Vagina (tissue), 2 donors: ENCODE data around the gene PRKAG2. TPM values are rescaled to one million over a fixed set of nuclear protein-coding genes. Genes with fewer than 3 reads are reported as not detected.
A peak's percentile ranks its signal among the peaks of the same experiment; 100 is the strongest.

Experiments
- DNase-seq, 2 donors: peaks; one replicate each; pipeline ENCODE4 v3.0.0-alpha.2; 2017; ENCODE audit errors: extremely low spot score in 2 of 2
- H3K27ac ChIP-seq: fragments of 200-600 bp; sonication (generic); one replicate; pipeline ENCODE4 v1.5.1; 2019
- H3K27me3 ChIP-seq: fragments of 200-600 bp; sonication (generic); one replicate; pipeline ENCODE4 v1.5.1; 2019
- H3K36me3 ChIP-seq, 2 donors: fragments of 200-600 bp; sonication (generic); one replicate each; pipeline ENCODE4 v1.5.1; 2017 to 2019
- H3K4me1 ChIP-seq: fragments of 200-600 bp; sonication (generic); one replicate; pipeline ENCODE4 v1.5.1; 2019
- H3K4me3 ChIP-seq, 2 donors: fragments of 200-600 bp; sonication (generic); 1 replicate in 1 of 2; 2 replicates in 1 of 2; pipeline ENCODE4 v1.5.1; 2016 to 2019
- H3K9me3 ChIP-seq: fragments of 200-600 bp; sonication (generic); one replicate; pipeline ENCODE4 v1.5.1; 2019
- CTCF ChIP-seq, 3 experiments: fragments of 450-650 bp in 2 of 3; fragments of 200-600 bp in 1 of 3; sonication (generic) in 1 of 3; IDR thresholded peaks; one replicate each; pipeline ENCODE4 v1.5.1; 2017 to 2019; ENCODE audit warnings: antibody characterized with exemption in 3 of 3, mild to moderate bottlenecking in 2 of 3, moderate library complexity in 2 of 3
- POLR2A ChIP-seq, 2 donors: fragments of 450-650 bp; IDR thresholded peaks; one replicate each; pipeline ENCODE4 v1.6.1; 2017; ENCODE audit warnings: antibody characterized with exemption in 2 of 2, mild to moderate bottlenecking in 2 of 2, moderate library complexity in 2 of 2
- POLR2AphosphoS5 ChIP-seq, 2 donors: sonication (generic); formaldehyde crosslinking; IDR thresholded peaks; one replicate each; pipeline ENCODE4 v1.9.0; 2017; ENCODE audit warnings: antibody characterized with exemption in 2 of 2, mild to moderate bottlenecking in 2 of 2, low read depth in 1 of 2; ENCODE audit not compliant: insufficient read depth in 1 of 2
- intact Hi-C: fragments of 100-400 bp; cut with DNase I; formaldehyde crosslinking; loops from one replicate; pipeline ENCODE4 v1.15.1; 2023
- total RNA-seq: library from RNA; depleted of rRNA; stranded (reverse); fragments of >200 nt; gene quantifications from one replicate; pipeline ENCODE4 v1.2.3, GENCODE V29; 2016

Gene PRKAG2
- total RNA-seq, 1 donor from 2014 or later = 25.0 TPM

- H3K36me3 ChIP-seq = no peaks in the 10 kb centered on the region
- peak overlapping the region; percentile 59 for H3K27ac ChIP-seq
- no peaks in the 10 kb centered on the region for H3K9me3 ChIP-seq
- intact Hi-C loops = no loop called here
- H3K27me3 ChIP-seq = no peaks in the 10 kb centered on the region
- no peak for DNase-seq
- H3K4me1 ChIP-seq = peaks cover 17% of the 10 kb centered on the region
- H3K4me3 ChIP-seq = no peak overlapping the region
- TF ChIP-seq POLR2AphosphoS5 (IDR thresholded peaks at IDR 0.05; ENCODE audit: insufficient read depth in 1 of 2, low read depth in 1 of 2) (no peak), POLR2A (IDR thresholded peaks at IDR 0.05) (no peak), CTCF (IDR thresholded peaks at IDR 0.05) (no peak)
Measured at GRCh38 chr7:151726652-151727578, 150.0 kb downstream of the PRKAG2 start.

DNA sequence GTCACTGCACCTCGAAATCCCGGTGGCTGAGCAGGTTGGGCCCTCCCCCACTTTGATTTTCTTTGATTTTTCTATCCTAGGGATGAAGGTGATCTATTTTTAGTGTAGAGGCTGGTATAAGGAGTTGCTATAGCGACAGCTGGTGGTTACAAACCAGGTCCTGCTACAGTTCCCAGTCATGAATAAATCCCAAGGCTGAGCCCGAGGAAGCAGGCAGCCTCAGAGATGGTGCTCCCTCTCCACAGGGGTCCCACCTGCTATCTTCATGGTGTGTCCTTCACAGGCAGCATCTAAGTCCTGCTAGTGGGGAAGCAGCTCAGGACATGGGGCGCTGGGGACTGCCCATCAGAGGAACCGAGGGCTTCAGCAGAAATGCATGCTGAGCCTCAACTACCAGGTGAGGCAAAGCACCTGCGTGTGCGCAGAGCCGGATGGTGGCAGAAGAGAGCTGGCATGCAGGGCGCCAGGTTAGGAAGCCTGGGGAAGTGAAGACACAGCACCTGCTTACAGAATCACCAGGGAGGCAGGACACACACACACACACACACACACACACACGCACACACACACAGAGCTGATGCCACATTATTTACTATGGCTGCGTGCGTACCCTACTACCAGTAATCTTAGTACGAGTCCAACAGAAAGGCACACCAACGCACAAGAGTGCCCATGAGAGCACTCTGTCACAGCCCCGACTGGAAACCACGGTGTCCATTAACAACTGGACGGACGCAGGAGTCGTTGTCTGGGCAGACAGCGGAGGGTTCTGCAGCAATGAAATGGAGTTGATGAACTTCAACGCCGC is 150.9 kb downstream of the PRKAG2 start:
- H3K27me3 ChIP-seq = no peaks in the 10 kb centered on the region
- H3K4me1 ChIP-seq = peaks cover 17% of the 10 kb centered on the region
- H3K36me3 ChIP-seq = no peaks in the 10 kb centered on the region
- no peaks in the 10 kb centered on the region for H3K9me3 ChIP-seq
- no peak overlapping the region for H3K27ac ChIP-seq
- no peak for DNase-seq
- TF ChIP-seq POLR2AphosphoS5 (IDR thresholded peaks at IDR 0.05; ENCODE audit: insufficient read depth in 1 of 2, low read depth in 1 of 2) = no peak
- TF ChIP-seq POLR2A (IDR thresholded peaks at IDR 0.05) = no peak
- TF ChIP-seq CTCF (IDR thresholded peaks at IDR 0.05) = no peak
- H3K4me3 ChIP-seq = no peak overlapping the region
- intact Hi-C loops = no loop called here

- Histone ChIP-seq H3K4me3 (no peak overlapping the region), H3K4me1 (peaks cover 17% of the 10 kb centered on the region), H3K27ac (no peak overlapping the region), H3K36me3 (no peaks in the 10 kb centered on the region), H3K9me3 (no peaks in the 10 kb centered on the region), H3K27me3 (no peaks in the 10 kb centered on the region)
- TF ChIP-seq POLR2A (IDR thresholded peaks at IDR 0.05) = no peak
- TF ChIP-seq CTCF (IDR thresholded peaks at IDR 0.05) = no peak
- no peak for TF ChIP-seq POLR2AphosphoS5 (IDR thresholded peaks at IDR 0.05; ENCODE audit: insufficient read depth in 1 of 2, low read depth in 1 of 2)
- DNase-seq = no peak
- intact Hi-C loops = no loop called here
Measured at GRCh38 chr7:151724920-151725584, 151.9 kb downstream of the PRKAG2 start.

- intact Hi-C loops = no loop called here
- Histone ChIP-seq H3K4me3 (no peak overlapping the region), H3K27me3 (no peaks in the 10 kb centered on the region), H3K27ac (no peak overlapping the region), H3K36me3 (no peaks in the 10 kb centered on the region), H3K9me3 (no peaks in the 10 kb centered on the region), H3K4me1 (peaks cover 17% of the 10 kb centered on the region)
- DNase-seq = no peak
- TF ChIP-seq CTCF (IDR thresholded peaks at IDR 0.05) = no peak
- no peak for TF ChIP-seq POLR2A (IDR thresholded peaks at IDR 0.05)
- no peak for TF ChIP-seq POLR2AphosphoS5 (IDR thresholded peaks at IDR 0.05; ENCODE audit: insufficient read depth in 1 of 2, low read depth in 1 of 2)
Measured at GRCh38 chr7:151724250-151724915, 152.5 kb downstream of the PRKAG2 start.
